GM11168 (cell line): ENCODE data around the gene BAK1.
"Not testable (repeated sequence)": the region's sequence is repeated elsewhere in the genome, so short reads cannot be mapped to it uniquely, and the experiment has no call there.

Experiments
- in situ Hi-C: fragments of 300-500 bp; cut with MboI; formaldehyde crosslinking; loops from one replicate; pipeline ENCODE4 v1.12.0; 2022; ENCODE audit warnings: low sequenced_read_pairs; ENCODE audit not compliant: unreplicated experiment

The BAK1 gene

GRCh38 chr6:33609528-33609927 is 29.5 kb upstream of the BAK1 start:
- in situ Hi-C loops = no loop called here

- in situ Hi-C loops = no loop called here
These were observed 28.9 kb upstream of the BAK1 start for GRCh38 chr6:33609019-33609418.

GRCh38 chr6:33607784-33608161 is 27.7 kb upstream of the BAK1 start:
- in situ Hi-C loops = no loop called here

DNA sequence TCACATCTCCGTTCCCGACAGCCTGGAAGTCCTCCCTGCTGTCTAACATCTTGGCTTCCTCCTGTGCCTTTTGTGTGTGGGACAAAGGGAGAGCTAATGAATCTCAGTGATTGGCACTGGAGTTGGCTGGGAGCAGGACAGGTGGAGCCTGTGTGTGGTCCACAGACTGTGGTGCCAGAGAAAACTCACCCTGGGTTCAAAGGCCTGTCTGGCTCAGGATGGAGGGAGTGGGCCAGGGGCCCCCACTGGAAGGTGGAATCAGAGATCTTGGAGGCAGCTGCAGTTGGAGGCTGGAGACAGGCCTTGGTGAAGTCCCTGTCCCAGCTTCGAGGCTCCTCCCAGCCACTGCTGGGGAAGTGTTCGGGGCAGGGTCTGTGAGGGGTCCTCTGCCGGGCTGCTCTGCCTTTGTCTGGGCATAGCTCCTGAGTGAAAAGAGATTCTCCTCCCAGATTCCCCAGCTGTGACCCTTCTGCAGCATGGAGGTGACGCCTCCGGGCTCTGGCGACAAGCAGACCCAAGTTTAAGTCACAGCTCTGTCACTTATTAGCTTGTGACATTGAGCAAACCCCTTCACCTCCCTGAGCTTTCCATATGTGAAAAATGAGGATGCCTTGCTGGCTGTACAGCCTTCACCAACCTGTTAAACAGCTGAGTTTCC is 27.2 kb upstream of the BAK1 start:
- in situ Hi-C loops = no loop called here

GRCh38 chr6:33606642-33607041 is 26.6 kb upstream of the BAK1 start:
- in situ Hi-C loops = no loop called here

- in situ Hi-C loops = no loop called here
These were observed 25.1 kb upstream of the BAK1 start for GRCh38 chr6:33604941-33605854.

GRCh38 chr6:33602180-33602579 is 22.1 kb upstream of the BAK1 start:
- in situ Hi-C loops = no loop called here

GRCh38 chr6:33600761-33601160 is 20.7 kb upstream of the BAK1 start:
- in situ Hi-C loops = no loop called here

DNA sequence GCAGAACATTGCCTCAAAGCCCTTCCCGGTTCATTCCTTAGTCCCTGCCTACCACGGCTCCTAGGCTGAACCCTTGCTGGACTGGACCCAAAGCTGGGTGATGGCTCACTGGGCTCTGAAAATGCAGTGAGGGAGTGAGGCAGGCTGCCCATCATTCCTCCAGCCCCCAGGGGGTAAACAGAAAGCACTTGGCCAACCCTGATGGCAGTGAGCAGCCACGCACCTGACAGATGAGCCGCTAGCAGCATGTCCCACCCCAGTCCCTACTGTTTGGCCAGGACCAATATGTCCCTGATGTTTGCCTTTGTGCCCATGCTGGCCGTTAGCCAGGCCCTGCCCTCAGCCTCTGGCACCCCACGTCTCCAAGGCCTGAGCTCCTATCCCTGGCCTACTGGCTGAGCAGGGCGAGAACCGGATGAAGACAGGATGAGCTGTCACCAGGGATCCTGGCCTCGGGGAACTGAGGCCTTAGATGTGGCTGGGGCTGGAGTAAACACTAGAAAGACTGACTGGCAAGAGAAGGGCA is 19.4 kb upstream of the BAK1 start:
- in situ Hi-C loops = no loop called here

- in situ Hi-C loops = no loop called here
These were observed 17.7 kb upstream of the BAK1 start for GRCh38 chr6:33597551-33598322.

DNA sequence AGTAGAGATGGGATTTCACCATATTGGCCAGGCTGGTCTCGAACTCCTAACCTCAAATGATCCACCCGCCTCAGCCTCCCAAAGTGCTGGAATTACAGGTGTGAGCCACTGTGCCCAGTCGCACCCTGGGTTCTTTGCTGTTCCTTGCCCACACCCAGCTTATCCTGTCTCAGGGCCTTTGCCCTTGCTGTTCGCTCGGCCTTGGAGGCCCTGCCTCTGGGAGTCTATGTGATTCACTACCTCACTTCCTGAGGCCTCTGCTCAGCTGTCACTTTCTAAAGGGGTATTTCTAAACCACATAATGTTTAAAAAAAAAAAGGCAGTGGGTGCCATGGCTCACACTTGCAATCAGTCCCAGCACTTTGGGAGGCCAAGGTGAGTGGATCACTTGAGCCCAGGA is 16.8 kb upstream of the BAK1 start:
- in situ Hi-C loops = not testable (repeated sequence)

- in situ Hi-C loops = no loop called here
These were observed 15.1 kb upstream of the BAK1 start for GRCh38 chr6:33595001-33595846.

GRCh38 chr6:33593414-33593727 is 13.3 kb upstream of the BAK1 start:
- in situ Hi-C loops = no loop called here

DNA sequence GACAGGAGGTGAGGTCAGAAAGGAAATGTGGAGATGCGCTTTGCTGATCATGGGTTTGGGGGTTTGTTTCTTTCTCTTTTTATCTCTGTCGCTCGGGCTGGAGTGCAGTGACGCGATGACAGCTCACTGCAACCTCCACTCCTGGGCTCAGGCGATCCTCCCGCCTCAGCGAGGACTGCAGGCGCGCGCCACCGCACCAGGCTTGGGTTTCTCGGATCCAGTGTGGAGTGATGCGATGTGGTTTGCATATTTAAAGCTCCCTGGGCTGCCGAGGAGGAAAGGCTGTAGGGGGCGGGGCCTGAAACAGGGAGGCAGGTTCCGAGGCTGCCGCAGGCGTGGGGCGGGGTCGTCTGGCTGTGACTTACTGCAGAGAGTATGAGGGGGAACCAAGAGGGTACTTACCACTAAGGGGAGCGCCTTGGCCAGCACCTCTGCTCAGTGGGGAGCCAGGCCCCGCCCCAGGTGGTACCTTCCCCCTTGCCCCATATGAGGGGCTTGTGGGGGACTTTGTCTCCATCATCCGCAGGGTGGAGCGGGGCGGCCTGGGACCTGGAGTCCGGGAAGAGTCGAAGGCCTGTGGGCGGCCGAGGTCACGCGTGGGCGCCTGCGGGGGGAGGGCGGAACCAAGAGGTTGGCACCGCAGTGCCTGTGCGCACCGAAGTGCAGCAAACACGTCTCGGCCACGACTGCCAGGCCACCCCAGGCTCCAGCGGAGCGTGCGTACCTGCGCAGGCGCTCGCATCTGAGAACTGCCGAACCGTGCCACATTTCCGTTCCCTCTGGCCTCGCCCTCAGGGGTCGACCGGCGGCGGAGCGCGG is 12.7 kb upstream of the BAK1 start:
- in situ Hi-C loops = no loop called here

- in situ Hi-C loops = no loop called here
These were observed 12.2 kb upstream of the BAK1 start for GRCh38 chr6:33592280-33592594.

GRCh38 chr6:33591424-33592032 is 11.5 kb upstream of the BAK1 start:
- in situ Hi-C loops = no loop called here

GRCh38 chr6:33590531-33591198 is 10.6 kb upstream of the BAK1 start:
- in situ Hi-C loops = no loop called here
